ENCODE results near the gene STK32B. TPM values are rescaled to one million over a fixed set of nuclear protein-coding genes. Genes with fewer than 3 reads are reported as not detected.

STK32B gene
- polyA plus RNA-seq, 1 of the 3 experiments (the other 2 are of a cell fraction) = 0.20 TPM

DNA sequence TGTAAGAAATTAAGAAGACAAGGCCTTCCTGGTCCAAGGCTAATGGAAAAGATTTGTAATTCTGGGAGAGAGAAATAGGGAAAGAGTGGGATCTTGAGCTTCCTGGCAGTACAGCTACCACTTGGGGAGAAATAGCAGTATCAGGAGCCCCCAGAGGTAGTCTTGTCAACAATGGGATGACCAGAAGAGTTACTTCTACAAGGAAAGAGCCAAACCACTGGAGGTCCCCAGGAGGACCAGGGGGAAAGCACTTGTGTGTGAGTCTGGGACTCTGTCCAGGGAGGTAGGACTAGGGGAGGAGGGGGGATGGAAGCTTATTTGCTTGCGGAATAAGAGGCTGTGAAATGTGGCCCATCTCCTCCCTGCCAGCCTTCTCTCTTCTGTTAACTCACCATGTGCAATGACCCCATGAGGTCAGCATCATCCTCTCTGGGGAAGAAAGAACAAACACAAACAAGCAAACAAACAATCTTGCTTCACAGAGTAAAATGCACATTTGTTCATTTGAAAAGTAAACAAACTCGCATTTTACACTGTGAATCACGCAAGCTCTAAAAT lies 160.1 kb downstream of the STK32B start:
- H3K4me2 ChIP-seq = no peak overlapping the region
- ChIA-PET POLR2A (no interaction called here), CTCF (no interaction called here)

DNA sequence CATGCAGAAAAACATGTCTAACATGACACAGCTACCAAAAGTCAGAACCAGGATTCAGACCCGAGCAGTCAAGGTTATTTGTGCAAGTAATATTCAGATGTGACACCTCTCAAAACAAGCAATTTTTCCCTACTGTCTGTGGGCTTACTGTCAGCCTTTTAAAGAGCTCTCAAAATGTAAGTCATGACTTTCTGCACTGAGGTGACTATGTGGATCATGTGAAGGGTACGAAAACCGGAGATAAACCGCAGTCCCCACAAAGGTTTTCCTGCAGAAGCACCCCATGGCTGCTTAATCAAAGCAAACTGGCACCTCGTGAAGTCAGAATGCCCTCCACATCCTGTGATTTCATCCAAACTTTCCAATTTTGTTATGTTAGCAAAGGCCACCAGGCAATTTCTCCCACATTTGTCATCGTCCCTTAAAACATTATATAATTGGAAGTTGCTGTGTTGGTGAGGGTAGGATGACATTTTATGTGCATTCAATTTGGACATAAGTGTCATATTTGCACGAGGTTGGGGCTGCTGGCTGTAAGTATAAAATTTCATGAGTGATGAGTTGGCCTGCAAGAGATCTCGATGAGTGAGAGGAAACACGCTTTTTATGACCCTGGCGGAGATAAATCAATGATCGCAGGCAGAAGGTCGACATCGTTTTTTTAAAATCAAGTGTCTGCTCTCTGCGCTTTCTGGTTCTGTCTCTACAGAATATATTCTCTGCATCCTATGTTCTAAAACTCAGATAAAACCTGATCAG lies 161.2 kb downstream of the STK32B start:
- H3K4me3 ChIP-seq (ENCODE audit: low read depth in 2 of 2, low read length in 1 of 2) = no peak overlapping the region
- no peaks in the 10 kb centered on the region for H3K9me3 ChIP-seq
- H3K4me2 ChIP-seq = no peak overlapping the region
- H3K27me3 ChIP-seq (ENCODE audit: insufficient read depth) = 0 out of 2 replicates have a peak, but pooled peaks cover 16% of the 10 kb centered on the region
- no peak for DNase-seq
- CTCF ChIA-PET = no interaction called here
- TF ChIP-seq, protein P1, sequence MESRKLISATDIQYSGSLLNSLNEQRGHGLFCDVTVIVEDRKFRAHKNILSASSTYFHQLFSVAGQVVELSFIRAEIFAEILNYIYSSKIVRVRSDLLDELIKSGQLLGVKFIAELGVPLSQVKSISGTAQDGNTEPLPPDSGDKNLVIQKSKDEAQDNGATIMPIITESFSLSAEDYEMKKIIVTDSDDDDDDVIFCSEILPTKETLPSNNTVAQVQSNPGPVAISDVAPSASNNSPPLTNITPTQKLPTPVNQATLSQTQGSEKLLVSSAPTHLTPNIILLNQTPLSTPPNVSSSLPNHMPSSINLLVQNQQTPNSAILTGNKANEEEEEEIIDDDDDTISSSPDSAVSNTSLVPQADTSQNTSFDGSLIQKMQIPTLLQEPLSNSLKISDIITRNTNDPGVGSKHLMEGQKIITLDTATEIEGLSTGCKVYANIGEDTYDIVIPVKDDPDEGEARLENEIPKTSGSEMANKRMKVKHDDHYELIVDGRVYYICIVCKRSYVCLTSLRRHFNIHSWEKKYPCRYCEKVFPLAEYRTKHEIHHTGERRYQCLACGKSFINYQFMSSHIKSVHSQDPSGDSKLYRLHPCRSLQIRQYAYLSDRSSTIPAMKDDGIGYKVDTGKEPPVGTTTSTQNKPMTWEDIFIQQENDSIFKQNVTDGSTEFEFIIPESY (IDR thresholded peaks at IDR 0.05; ENCODE audit: borderline replicate concordance, low read depth) = no peak
- TF ChIP-seq NFIC (IDR thresholded peaks at IDR 0.05; ENCODE audit: borderline replicate concordance) = no peak
- no peak for TF ChIP-seq GATA2 (CRISPR knock-in tag; IDR thresholded peaks at IDR 0.05)
- no peak for TF ChIP-seq MEF2A (IDR thresholded peaks at IDR 0.05; ENCODE audit: borderline replicate concordance, low read depth)
- no peak for TF ChIP-seq TEAD4 (IDR thresholded peaks at IDR 0.05; ENCODE audit: borderline replicate concordance, insufficient read depth)
- no peak for TF ChIP-seq JUND (IDR thresholded peaks at IDR 0.05)
- WGBS (ENCODE audit: low lambda C conversion rate) = 10% methylated on average over 14 of the region's 14 CpGs
- H3K36me3 ChIP-seq (replicated peaks in 1 of 2; ENCODE audit: control insufficient read depth in 1 of 2, insufficient read depth in 2 of 2, low read length in 1 of 2) = no peaks in the 10 kb centered on the region
- POLR2A ChIA-PET = no interaction called here
- H3F3A ChIP-seq (replicated peaks; ENCODE audit: insufficient read depth) = no peaks in the 10 kb centered on the region
- H2AFZ ChIP-seq (ENCODE audit: low read depth) = no peak overlapping the region
- no peak overlapping the region for H3K9ac ChIP-seq
- no peaks in the 10 kb centered on the region for H3K9me2 ChIP-seq
- H3K4me1 ChIP-seq (ENCODE audit: control insufficient read depth in 1 of 2, insufficient read depth in 2 of 2, low read depth in 1 of 2, low read length in 1 of 2) = no peaks in the 10 kb centered on the region
- H3K79me2 ChIP-seq (ENCODE audit: insufficient read depth) = no peaks in the 10 kb centered on the region
- H4K20me1 ChIP-seq (ENCODE audit: insufficient read depth) = no peaks in the 10 kb centered on the region
- no peak overlapping the region for H3K27ac ChIP-seq (ENCODE audit: low read depth in 2 of 2, low read length in 1 of 2)

More for the DNA sequence above, 160.1 kb downstream of the STK32B start:
- no peak for DNase-seq
- 2% methylated on average over 3 of the region's 3 CpGs for WGBS (ENCODE audit: low lambda C conversion rate)
- TF ChIP-seq MEF2A (IDR thresholded peaks at IDR 0.05; ENCODE audit: borderline replicate concordance, low read depth) (no peak), POLR2AphosphoS5 (IDR thresholded peaks at IDR 0.05; ENCODE audit: low read depth, low read length) (no peak), JUND (IDR thresholded peaks at IDR 0.05) (no peak), EZH2phosphoT487 (IDR thresholded peaks at IDR 0.05; ENCODE audit: borderline replicate concordance, low read depth) (no peak), MXI1 (IDR thresholded peaks at IDR 0.05; ENCODE audit: low read depth, low read length) (no peak), RAD21 (IDR thresholded peaks at IDR 0.05; ENCODE audit: low read length) (no peak)
- TF ChIP-seq, protein P2, sequence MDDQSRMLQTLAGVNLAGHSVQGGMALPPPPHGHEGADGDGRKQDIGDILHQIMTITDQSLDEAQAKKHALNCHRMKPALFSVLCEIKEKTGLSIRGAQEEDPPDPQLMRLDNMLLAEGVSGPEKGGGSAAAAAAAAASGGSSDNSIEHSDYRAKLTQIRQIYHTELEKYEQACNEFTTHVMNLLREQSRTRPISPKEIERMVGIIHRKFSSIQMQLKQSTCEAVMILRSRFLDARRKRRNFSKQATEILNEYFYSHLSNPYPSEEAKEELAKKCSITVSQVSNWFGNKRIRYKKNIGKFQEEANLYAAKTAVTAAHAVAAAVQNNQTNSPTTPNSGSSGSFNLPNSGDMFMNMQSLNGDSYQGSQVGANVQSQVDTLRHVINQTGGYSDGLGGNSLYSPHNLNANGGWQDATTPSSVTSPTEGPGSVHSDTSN (IDR thresholded peaks at IDR 0.05) = no peak
- TF ChIP-seq, protein P3, sequence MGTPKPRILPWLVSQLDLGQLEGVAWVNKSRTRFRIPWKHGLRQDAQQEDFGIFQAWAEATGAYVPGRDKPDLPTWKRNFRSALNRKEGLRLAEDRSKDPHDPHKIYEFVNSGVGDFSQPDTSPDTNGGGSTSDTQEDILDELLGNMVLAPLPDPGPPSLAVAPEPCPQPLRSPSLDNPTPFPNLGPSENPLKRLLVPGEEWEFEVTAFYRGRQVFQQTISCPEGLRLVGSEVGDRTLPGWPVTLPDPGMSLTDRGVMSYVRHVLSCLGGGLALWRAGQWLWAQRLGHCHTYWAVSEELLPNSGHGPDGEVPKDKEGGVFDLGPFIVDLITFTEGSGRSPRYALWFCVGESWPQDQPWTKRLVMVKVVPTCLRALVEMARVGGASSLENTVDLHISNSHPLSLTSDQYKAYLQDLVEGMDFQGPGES (IDR thresholded peaks at IDR 0.05; ENCODE audit: low read depth, low read length) = no peak
- TF ChIP-seq, protein P4, sequence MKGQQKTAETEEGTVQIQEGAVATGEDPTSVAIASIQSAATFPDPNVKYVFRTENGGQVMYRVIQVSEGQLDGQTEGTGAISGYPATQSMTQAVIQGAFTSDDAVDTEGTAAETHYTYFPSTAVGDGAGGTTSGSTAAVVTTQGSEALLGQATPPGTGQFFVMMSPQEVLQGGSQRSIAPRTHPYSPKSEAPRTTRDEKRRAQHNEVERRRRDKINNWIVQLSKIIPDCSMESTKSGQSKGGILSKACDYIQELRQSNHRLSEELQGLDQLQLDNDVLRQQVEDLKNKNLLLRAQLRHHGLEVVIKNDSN (IDR thresholded peaks at IDR 0.05; ENCODE audit: borderline replicate concordance, low read depth) = no peak
- Histone ChIP-seq H2AFZ (ENCODE audit: low read depth) (no peak overlapping the region), H3F3A (replicated peaks; ENCODE audit: insufficient read depth) (no peaks in the 10 kb centered on the region), H3K4me1 (ENCODE audit: control insufficient read depth in 1 of 2, insufficient read depth in 2 of 2, low read depth in 1 of 2, low read length in 1 of 2) (no peaks in the 10 kb centered on the region), H3K27ac (ENCODE audit: low read depth in 2 of 2, low read length in 1 of 2) (no peak overlapping the region), H4K20me1 (ENCODE audit: insufficient read depth) (no peaks in the 10 kb centered on the region), H3K79me2 (ENCODE audit: insufficient read depth) (no peaks in the 10 kb centered on the region), H3K9ac (no peak overlapping the region), H3K4me3 (ENCODE audit: low read depth in 2 of 2, low read length in 1 of 2) (no peak overlapping the region), H3K36me3 (replicated peaks in 1 of 2; ENCODE audit: control insufficient read depth in 1 of 2, insufficient read depth in 2 of 2, low read length in 1 of 2) (no peaks in the 10 kb centered on the region), H3K9me2 (no peaks in the 10 kb centered on the region), H3K9me3 (no peaks in the 10 kb centered on the region), H3K27me3 (ENCODE audit: insufficient read depth) (0 out of 2 replicates have a peak, but pooled peaks cover 16% of the 10 kb centered on the region)

Measured in SK-N-SH (cell line).